HuH-7 (cell line): ENCODE data around the gene HOXB3.

ENCODE experiments used
- DNase-seq: peaks from one replicate; pipeline ENCODE4 v3.0.0; 2011; ENCODE audit warnings: low spot score

HOXB3 gene

DNA sequence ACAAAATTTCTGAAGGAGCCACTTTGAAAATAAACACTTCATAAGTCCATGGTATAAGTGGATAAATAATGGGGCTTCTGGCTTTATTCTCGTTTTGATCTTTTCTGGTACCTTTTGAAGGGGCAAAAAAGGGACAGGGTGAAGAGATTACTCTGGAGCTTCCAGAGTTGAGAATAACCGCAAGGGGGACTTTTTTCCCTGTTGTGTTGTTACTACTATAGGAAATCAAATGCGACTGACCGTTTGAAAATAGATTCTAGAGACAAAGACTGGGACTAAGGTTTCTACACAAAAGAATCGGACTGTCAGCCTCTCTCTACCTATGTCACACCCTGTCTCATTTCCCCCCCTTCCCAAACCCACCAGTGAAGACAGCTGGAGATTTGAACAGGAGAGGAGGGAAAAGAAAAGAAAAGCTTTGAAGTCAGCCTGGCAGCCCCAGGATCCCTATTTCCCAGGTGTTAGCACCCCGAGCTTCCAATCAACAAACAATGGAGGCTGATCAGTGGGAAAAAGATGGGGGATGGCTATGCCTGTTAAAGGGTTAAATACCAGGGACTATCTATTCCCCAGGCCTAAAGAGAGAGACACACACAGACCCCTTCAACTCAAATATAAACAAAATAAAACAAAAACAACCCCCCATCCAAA lies 20.2 kb downstream of the HOXB3 start:
- DNase-seq: no peak

DNA sequence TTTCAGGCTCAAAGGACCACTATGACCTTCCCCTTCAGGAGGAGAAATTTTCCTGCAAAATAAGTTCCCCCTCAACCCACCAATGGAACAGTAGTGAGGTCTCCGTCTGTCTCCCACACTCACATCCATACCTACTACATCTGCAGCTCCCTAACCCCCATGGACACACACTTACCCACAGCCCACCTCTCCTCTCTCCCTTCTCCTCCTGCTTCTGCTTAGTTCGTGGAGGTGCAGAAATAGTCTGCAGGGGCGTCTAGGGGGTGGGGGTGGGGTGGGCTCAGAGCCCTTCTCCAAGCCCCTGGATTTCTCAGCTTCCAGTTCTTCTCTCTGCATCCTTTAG lies 20.8 kb downstream of the HOXB3 start:
- DNase-seq: no peak

DNA sequence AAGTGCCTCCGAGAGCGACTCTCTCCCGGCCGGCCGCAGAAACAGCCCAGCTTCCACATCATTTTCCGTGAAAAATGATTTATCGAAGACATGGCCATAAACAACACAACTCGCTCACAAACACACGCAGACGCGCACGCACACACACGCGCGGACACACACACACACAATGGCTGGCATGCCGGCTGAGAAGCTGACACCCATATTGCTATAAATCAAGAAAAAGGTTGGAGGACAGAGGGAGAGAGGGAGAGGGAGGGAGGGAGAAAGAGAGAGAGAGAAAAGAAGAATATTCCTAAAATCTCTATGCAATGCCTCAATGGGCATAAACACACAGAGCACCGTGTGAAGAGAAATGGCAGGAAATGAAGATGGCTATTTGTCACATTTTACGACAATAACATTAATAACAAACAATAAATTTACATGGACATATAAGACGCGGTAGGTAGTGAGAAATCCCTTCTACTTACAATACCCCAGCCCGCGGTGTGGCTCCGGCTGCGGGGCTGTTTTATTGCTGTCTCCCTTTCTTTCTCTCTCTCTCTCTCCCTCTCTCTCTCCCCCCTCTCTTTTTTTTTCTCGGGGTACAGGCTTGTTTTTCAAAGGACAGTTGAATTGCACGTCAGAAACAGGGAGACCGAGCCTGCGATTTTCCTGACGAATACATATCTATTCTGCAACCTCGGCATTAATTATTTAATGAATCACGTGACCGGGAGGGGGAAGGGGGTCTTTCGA lies 21.4 kb downstream of the HOXB3 start:
- no peak for DNase-seq

DNA sequence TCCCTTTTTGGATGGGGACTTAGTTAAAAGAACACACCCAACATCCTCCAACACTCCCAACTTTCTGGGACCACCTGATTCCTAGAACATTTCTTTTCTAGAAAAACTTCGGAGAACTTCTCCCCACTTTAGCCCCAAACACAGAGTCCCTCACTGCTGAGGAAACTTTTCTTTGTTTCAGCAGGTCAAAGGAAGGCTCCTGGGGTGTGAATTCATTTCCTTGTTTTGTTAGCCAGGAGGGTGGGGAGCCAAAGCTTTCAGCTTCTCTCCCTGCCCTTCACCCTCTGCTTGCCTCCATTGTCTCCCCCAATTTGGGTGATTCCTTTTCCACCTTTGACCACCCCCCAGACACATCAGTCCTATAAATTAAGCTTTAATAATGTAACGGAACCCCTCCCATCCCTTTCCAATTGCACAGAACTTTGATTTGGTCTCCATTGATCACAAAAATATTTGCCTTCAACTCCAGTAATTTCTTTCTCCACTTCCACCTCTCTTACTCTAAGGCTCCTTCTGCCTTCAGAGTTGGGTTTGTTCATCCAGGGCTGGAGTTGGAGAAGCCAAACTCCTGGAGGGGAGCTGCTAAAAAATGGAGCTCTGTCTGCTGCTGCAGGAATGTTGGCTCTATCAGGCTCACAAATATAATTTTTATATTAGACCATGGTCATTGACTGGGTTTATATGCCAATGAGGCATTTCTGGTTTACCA lies 22.2 kb downstream of the HOXB3 start:
- no peak for DNase-seq

DNA sequence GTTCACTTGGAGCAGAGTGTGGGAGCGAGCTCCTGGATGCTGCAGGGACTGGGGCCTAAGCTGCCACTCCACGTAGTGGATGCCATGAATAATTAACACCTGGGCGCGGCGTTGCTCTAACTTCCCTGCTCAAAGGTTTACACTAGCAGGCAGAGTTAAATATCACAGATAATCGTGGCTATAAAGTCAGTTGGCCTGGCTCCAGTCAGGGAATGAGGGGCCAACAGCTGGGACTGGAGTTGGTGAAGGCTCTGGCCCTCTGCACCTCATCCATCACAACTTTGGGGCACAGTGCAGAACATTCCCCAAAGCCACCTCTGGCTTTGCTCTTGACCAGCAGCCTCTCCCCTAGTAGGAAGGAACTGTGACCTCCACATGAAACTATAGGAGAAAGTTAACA lies 22.8 kb downstream of the HOXB3 start:
- no peak for DNase-seq

DNA sequence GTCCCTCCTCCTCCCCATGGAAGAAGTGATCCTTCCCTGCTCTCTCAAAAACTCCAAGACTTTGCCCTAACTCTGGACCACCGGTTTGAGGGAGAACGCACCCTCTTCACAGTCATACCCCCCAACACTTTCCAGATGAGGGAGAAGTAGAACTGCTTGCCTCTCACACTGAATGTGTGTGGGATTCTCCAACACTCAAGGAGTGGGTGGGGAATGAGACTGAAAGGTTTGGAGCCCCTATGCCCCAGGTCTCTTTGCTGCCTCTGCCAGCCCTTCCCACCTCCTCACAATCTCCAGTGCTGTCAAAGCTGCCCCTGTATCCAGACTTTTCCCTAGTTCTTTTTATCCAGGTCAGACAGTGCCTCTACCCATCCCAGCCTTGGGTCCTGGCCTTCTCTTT lies 23.3 kb downstream of the HOXB3 start:
- no peak for DNase-seq

DNA sequence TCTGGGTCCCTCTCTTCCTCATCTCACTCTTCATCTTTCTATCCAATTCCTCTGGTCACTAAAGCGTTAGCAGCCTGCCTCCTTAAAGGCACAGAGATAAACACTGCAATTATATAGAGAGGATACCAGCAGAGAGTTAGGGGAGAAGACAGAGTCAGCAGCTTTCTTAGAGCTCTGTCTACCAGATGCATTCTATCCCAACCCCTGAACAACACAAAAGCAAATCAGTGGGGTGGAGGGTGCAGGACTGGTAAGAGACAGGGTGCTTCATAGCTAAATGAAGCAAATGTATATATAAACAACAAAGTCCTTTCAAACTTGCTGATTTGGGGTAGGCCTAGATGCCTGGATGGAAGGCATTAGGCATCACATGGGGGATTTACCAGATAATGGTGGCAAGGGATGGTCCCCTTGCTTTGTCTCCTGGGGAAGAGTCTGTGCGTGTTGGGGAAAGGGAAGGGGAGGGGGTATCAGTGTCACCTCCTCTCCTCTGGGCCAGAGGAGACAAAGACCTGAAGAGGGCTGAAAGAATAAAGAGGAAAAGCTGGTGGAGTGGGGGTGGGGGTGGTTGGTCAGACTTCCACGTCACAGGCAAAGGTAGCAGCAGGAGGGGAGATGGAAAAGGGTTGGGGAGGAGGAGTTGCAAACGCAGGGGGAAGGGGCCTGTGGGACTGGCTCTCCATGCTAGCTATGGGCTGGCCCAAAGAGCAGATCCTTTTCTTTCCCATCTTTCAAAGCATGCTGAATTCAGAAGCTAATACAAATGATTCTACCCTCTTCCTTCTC lies 23.9 kb downstream of the HOXB3 start:
- no peak for DNase-seq

DNA sequence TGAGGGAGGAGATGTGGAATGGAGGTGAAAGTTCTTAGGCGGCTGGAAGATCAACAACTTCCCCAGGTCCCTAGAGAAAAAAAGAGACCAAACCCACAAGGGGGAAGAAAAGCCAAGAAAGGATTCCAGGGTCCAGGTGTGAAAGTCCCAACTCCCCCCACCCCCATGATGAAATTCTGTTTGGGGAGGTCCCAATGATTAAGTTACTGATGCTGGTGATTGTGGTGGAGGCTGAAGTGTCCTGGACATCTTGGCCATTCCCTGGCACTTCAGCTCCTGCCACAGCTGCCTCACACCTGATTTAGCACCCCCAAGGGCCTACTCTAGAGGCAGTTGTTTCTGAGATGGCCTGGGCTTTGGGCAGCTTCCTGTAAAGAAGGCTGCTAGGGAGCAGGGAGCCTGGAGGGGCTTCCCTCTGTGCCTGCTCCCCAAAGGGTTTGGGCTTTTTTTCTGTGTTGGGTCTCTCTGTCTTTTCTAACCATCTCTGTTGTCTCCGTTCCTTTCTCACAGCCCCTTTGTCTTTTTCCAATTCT lies 25.0 kb downstream of the HOXB3 start:
- no peak for DNase-seq

DNA sequence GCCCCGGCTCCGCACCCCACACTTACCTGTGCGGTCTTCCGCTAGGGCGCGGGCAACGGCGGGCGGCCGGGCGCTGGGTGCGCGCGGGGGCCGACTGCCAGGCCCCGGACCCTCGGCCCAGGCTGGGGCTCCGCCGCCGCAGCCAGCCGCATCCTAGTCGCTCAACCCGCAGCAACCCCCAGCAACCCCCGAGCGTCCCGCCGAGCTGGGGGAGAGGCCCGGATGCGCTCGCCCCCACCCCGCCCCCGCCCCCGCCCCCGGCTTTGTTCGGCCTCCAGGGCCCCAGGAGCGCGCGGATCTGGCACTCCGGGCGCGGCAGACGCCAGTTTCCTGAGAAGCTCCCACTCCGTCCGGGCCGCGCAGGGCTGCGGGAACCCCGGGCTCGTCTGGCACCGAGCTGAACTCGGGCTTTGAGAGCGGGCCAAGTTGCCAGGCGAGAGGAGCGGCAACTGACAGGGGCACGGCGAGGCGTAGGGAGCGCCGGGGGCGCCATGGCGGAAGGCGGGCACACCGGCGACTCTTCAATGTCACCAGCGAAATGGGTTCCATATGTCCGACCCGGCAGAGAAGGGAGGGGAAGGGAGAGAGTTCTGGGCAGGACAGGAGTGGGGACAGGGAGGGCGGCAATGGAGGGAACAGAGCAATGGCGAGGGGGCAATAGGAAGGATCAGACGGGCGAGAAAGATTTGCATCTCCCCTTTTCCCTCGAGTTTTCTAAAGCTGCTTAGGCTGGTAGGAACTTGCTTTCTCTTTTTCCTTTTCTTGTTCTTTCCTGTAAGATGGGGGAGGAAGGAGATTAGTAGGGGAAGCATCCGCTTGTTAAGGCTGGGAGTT lies 25.6 kb downstream of the HOXB3 start:
- DNase-seq: no peak

DNA sequence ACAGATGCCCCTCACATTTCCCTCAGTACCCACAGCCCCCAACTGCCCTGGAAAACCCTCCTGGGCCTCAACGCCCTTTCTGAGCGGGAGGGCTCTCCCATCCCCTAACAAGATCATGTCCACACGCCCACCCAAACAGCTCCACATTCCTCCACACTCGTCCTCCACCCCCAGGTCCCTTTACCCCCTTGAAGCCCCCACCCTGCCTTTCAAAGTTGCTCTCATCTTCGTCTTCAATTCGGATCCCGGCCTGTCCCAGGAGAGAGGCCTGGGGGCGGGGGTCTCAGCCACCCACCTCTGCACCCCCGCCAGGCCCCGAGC lies 26.2 kb downstream of the HOXB3 start:
- DNase-seq: no peak

DNA sequence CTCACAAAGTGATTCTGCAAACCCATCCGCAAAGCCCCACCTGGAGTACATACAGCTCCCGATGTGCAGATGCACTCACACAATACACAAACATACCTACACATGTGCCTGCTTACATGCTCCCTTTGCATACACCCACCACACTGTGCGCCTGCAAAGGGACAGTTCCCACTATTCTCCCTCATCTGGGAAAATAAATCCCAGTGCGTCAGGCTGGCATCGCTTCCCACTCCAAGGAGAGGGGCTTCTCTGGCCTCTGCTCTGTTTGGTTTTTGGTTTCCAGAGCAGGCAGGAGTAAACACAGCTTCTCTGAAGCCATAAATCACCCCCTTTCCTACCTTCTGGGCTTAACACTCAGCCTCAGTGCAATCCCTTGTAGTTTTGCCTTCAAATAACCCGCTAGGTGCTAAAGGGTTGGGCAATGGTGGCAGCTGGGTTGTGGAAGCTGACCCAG lies 26.6 kb downstream of the HOXB3 start:
- no peak for DNase-seq

DNA sequence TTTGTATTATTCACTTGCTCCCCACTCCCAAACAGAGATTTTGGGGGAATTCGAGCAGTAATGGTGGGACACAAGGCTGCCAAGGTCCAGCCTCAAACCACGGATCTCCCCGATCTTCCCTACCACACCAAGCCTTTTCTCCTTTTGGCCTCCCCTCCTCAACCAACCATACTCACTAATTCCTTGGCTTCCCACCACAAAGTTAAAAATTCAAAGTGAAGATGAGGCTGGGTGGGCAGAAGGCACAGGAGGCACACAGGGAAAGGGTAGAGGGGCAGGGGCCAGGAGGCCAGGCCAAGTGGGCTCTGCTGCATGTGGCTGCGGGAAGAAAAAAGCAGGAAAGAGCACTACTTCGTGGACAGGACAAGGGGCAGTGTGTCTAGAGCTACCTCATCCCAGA lies 27.1 kb downstream of the HOXB3 start:
- DNase-seq: no peak

DNA sequence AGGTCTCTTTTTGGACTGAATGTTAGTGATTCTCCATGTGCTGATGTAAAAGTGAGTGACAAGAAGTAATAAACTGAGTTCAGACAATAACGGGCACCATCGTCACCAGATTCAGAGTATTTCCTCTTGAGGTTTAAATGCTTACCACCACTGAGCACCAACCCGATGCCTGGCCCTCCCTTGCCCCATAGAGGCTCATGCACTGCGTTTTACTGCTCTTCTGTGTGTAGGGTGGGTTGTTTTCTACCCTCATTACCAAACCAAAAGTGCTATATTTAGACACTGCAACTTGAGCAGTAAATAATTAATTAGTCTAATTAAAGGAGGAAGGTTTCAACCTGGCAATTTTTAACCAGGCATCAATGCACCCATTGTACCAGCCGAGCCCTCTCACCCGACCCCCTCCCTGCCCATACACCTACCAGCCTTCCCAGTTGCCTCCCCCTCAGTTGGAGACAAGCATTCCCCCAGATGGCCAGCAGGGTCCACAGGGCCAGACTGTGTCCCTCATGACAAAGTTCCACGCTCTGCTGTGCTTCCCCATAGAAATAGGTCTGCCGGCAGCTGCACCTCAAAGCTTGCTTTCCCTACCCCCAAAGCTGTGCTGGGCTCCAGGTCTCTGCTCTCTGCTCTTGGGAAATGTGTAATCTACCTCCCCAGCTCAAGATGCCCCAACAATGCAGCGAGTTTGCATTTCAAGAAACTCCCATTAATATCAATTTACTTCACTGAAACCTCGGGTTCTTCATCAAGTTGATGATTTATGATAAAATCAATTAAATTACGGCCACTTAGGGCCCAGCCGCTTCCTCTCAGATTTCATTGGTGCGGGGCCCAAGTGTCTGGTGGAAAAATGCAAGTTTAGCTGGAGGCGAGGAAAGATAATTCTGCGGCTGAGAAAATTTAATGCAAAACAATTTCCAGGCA lies 27.9 kb downstream of the HOXB3 start:
- peak; percentile 83 for DNase-seq

DNA sequence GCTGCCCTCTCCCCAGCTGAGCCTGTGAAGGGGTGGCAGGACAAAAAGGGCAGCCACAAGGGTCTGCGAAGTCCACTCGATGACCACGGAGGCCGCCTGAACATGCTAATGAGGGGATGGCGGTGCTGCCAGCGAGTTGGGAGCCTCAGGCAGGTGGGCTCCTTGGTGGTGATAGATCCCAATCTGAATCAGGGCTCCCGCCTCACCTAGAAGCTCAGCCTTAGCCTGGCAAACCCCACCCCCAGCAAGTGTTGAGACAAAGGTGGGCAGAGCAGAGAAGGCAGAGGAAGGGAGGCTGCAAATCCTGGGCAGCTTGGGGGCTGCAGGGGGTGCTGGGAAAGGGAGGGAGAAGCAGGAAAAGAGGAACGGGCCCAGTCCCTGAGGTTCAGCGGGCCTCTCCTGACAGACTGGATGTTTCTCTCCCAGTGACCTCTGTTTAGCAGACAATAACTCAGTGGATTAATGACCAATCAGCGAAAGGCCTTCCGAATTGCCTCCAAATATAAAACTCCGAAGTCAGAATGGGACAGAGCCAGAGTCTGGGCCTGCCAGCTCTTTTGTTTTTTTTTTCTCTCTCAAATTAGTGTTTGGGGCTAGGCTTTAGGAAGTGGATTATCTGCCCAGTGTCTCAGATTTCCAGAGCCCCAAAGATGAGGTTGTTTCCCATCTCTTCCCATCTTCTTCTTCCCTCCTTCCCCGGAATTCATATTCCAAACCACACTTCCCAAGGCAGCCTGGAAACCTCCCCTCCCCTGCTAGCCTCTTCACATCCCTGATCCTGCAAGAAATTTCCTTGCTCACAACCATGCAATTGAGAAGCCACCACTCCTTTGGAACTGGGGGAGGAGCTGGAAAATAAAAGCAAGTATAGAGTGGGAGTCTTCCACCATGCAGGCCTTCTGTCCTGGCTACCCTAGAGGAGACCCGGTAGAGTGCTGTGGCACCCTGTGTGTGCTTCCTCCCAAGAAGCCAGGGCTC lies 29.9 kb downstream of the HOXB3 start:
- DNase-seq: no peak

DNA sequence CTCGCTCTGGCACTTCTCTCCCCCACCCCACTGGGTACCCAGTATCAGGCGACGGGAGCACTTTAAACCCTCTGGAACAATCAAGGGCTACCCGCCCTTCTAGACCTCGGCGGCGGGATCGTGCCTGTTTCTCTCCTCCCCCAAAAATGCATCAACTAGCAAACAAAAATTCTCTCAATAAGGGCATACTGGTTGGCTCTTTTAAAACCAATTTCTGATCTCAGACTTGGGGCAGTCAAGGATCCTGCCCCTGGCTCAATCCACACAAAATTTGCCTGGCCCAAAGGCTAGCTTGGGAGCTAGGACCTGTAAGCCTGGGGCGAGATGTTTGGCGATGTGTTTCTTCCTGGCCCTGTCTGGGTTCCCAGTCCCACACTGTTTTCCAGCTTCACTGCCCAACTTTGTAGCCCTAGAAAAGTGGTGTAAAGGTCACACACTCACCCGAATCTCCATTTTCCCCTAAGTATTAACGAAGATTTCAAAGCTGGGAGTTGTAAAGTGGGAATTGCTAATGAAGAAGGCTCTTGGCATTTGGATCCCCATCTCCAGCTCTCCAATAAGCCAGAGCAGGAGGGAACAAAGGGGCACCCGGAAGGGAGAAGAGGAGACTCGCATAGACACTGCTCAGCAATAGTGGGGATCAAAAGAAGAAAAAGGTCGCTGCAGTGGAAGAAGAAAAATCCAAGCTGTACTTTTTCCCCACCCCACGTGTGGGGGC lies 30.8 kb downstream of the HOXB3 start:
- no peak for DNase-seq

DNA sequence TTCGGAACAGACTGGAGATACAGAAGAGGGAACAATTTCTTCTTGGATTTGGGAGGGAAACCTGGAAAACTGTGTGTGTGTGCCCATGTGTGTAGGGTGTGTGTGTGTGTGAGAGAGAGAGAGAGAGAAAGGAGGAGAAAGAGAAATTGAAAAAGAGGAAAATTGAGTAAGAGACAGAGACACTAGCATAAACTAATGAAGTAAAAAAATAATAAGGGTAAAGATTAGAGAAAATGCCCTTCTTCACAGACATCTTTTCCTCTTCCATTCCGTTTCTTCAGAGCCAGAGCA lies 31.3 kb downstream of the HOXB3 start:
- DNase-seq: no peak

DNA sequence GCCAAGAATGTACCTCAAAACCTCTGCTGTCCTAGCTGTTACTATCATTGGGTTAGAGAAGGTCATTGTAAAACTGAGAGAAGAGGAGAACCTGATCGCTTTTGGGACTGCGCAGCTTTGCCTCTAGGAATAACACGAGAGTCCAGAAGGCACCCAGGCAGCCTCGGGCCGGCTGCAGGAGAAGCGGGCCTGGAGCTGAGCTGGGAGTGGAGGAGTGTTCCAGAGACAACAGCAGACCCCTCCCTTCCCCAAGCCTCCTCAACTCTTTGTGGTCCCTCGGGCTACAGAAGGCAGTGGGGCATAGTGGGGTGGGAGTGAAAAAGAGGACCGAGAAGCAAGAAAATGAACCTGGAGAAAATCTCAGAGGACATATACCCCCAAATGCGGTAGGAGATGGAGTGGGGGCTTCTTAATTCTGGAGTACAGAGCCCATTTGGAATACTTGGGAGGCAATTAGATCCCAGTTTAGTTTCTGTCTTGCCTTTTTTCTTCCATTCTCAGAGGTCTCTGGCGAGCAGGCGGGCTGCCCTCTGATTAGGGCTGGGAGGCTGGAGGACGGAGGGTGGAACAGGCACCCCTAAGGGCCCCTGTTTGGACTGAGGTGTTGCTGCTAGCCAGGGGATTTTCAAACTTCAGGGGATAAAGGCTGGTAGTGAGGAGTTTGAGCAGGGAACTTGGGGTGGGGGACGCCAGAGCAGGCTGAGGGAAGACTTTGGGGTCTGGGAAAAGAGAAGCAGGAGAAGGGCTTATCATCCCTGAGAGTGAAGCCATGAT lies 31.8 kb downstream of the HOXB3 start:
- no peak for DNase-seq
